Keratinocyte (primary cell): ENCODE results near the gene NBEAL2.

Source experiments
- CTCF ChIP-seq, 3 experiments: IDR thresholded peaks in 1 of 3; conservative IDR thresholded peaks in 1 of 3; optimal IDR thresholded peaks in 1 of 3; 2 replicates in 2 of 3; 3 replicates in 1 of 3; pipeline versions ENCODE3 to v1.5.1; 2011; ENCODE audit warnings: low read length in 3 of 3, mild to moderate bottlenecking in 3 of 3, moderate library complexity in 2 of 3, control low read depth in 1 of 3, inconsistent platforms in 1 of 3; ENCODE audit not compliant: insufficient read depth in 2 of 3; ENCODE audit errors: extremely low read depth in 1 of 3
- EZH2 ChIP-seq: IDR thresholded peaks from one replicate; pipeline ENCODE4 v1.6.1; 2012; ENCODE audit warnings: inconsistent platforms, mild to moderate bottlenecking, low read length, moderate library complexity

- TF ChIP-seq CTCF (optimal IDR thresholded peaks at IDR 0.05 in 1 of 3, IDR thresholded peaks at IDR 0.05 in 1 of 3, conservative IDR thresholded peaks at IDR 0.05 in 1 of 3; ENCODE audit: extremely low read depth in 1 of 3, insufficient read depth in 2 of 3, low read length in 3 of 3) (no peak), EZH2 (no peak)
Observed at GRCh38 chr3:47054412-47054811, 74.9 kb downstream of the NBEAL2 start.
